Measurements from ENCODE around the gene MFNG.

The MFNG gene

GRCh38 chr22:37525073-37525745 is 39.0 kb upstream of the MFNG start:
- H3K9me3 ChIP-seq (ENCODE audit: control insufficient read depth, low read length) = no peaks in the 10 kb centered on the region
- H3K27me3 ChIP-seq (ENCODE audit: control insufficient read depth, insufficient read depth, low read length) = no peaks in the 10 kb centered on the region
- H3K27ac ChIP-seq = no peak overlapping the region
- no peaks in the 10 kb centered on the region for H3K79me2 ChIP-seq
- no peak overlapping the region for H3K9ac ChIP-seq
- H3K4me2 ChIP-seq (ENCODE audit: low read length) = no peak overlapping the region
- no peak overlapping the region for H2AFZ ChIP-seq
- no peaks in the 10 kb centered on the region for H3K36me3 ChIP-seq (ENCODE audit: control insufficient read depth, insufficient read depth, low read length)
- H3K4me1 ChIP-seq = no peaks in the 10 kb centered on the region
- H3K4me3 ChIP-seq (ENCODE audit: low read depth, low read length) = no peak overlapping the region
- TF ChIP-seq, protein P1, sequence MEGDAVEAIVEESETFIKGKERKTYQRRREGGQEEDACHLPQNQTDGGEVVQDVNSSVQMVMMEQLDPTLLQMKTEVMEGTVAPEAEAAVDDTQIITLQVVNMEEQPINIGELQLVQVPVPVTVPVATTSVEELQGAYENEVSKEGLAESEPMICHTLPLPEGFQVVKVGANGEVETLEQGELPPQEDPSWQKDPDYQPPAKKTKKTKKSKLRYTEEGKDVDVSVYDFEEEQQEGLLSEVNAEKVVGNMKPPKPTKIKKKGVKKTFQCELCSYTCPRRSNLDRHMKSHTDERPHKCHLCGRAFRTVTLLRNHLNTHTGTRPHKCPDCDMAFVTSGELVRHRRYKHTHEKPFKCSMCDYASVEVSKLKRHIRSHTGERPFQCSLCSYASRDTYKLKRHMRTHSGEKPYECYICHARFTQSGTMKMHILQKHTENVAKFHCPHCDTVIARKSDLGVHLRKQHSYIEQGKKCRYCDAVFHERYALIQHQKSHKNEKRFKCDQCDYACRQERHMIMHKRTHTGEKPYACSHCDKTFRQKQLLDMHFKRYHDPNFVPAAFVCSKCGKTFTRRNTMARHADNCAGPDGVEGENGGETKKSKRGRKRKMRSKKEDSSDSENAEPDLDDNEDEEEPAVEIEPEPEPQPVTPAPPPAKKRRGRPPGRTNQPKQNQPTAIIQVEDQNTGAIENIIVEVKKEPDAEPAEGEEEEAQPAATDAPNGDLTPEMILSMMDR (IDR thresholded peaks at IDR 0.05) = no peak

DNA sequence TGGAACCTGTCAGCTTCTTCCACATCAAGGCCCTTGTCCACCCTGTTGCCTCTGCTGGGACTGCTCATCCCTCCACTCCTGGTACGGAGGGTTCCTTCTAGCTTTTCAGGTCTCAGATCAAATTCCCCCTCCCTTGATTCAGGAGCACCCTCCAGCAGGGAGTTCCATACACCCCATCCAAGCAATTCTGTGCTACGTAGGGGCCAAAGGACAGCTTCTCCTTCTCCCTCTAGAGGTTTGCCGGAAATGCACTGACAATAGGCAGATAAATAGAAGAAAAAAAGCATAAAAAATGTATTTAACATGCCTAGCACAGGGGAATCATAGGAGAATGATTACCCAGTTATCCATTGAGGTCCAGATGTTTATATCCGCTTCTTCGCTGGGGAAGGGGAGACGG is 36.3 kb upstream of the MFNG start:
- Histone ChIP-seq H3K36me3 (ENCODE audit: control insufficient read depth, insufficient read depth, low read length) (no peaks in the 10 kb centered on the region), H3K27ac (no peak overlapping the region), H3K27me3 (ENCODE audit: control insufficient read depth, insufficient read depth, low read length) (no peaks in the 10 kb centered on the region), H3K9ac (no peak overlapping the region), H3K9me3 (ENCODE audit: control insufficient read depth, low read length) (no peaks in the 10 kb centered on the region), H3K4me1 (no peaks in the 10 kb centered on the region), H3K4me2 (ENCODE audit: low read length) (no peak overlapping the region), H2AFZ (no peak overlapping the region), H3K79me2 (no peaks in the 10 kb centered on the region), H3K4me3 (ENCODE audit: low read depth, low read length) (no peak overlapping the region)
- TF ChIP-seq, protein P1 (IDR thresholded peaks at IDR 0.05) = no peak

GRCh38 chr22:37521236-37521739 is 35.1 kb upstream of the MFNG start:
- Histone ChIP-seq H3K9me3 (ENCODE audit: control insufficient read depth, low read length) (no peaks in the 10 kb centered on the region), H3K4me3 (ENCODE audit: low read depth, low read length) (no peak overlapping the region), H3K4me2 (ENCODE audit: low read length) (no peak overlapping the region), H3K4me1 (no peaks in the 10 kb centered on the region), H3K27me3 (ENCODE audit: control insufficient read depth, insufficient read depth, low read length) (no peaks in the 10 kb centered on the region), H3K9ac (no peak overlapping the region), H3K27ac (no peak overlapping the region), H2AFZ (no peak overlapping the region), H3K79me2 (no peaks in the 10 kb centered on the region), H3K36me3 (ENCODE audit: control insufficient read depth, insufficient read depth, low read length) (no peaks in the 10 kb centered on the region)
- TF ChIP-seq, protein P1 (IDR thresholded peaks at IDR 0.05) = no peak

DNA sequence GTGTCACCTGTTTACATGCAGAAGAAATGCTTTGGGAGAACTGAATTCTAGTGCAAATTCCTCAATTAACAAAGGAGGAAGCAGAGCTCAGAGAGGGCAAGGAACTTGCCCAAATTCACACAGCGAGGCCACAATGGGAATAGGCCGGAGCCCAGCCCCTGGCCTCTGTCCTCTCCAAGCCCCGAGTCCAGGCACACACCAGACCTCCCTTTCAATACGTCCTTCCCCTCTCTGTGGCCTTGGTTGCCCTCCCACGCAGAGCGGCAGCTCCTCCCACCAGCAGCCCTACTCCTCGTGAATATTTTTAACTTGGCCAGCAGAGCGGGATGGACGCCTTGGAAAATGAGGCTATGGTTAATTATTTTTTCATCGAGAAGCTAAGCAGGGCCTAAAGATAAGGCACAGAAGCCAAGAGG is 34.6 kb upstream of the MFNG start:
- H3K4me3 ChIP-seq (ENCODE audit: low read depth, low read length) = no peak overlapping the region
- no peaks in the 10 kb centered on the region for H3K4me1 ChIP-seq
- H3K27ac ChIP-seq = no peak overlapping the region
- TF ChIP-seq, protein P1 (IDR thresholded peaks at IDR 0.05) = no peak
- H2AFZ ChIP-seq = no peak overlapping the region
- H3K9me3 ChIP-seq (ENCODE audit: control insufficient read depth, low read length) = no peaks in the 10 kb centered on the region
- H3K9ac ChIP-seq = no peak overlapping the region
- H3K36me3 ChIP-seq (ENCODE audit: control insufficient read depth, insufficient read depth, low read length) = no peaks in the 10 kb centered on the region
- no peak overlapping the region for H3K4me2 ChIP-seq (ENCODE audit: low read length)
- no peaks in the 10 kb centered on the region for H3K79me2 ChIP-seq
- no peaks in the 10 kb centered on the region for H3K27me3 ChIP-seq (ENCODE audit: control insufficient read depth, insufficient read depth, low read length)

Measured in parathyroid adenoma (tissue), 2 donors.